Right lobe of liver (tissue), 4 donors: Measurements from ENCODE around the gene TNK1.

Experiments
- POLR2A ChIP-seq: fragments of 450-650 bp; IDR thresholded peaks from one replicate; pipeline ENCODE4 v1.6.1; 2017; ENCODE audit warnings: antibody characterized with exemption, mild to moderate bottlenecking
- TF ChIP-seq, protein P1 (sequence below), 4 donors: fragments of 200-600 bp in 3 of 4; fragments of 450-650 bp in 1 of 4; IDR thresholded peaks; one replicate each; pipeline versions ENCODE4 v1.5.1 to v1.8.0; 2016 to 2022; ENCODE audit warnings: antibody characterized with exemption in 4 of 4, mild to moderate bottlenecking in 2 of 4
- donor health status: DM: no; HTN: no; CAD: no.
- donor health status: DM: no; HTN: no; CAD: no.
- donor health status: DM: no; HTN: yes; CAD: no.

DNA sequence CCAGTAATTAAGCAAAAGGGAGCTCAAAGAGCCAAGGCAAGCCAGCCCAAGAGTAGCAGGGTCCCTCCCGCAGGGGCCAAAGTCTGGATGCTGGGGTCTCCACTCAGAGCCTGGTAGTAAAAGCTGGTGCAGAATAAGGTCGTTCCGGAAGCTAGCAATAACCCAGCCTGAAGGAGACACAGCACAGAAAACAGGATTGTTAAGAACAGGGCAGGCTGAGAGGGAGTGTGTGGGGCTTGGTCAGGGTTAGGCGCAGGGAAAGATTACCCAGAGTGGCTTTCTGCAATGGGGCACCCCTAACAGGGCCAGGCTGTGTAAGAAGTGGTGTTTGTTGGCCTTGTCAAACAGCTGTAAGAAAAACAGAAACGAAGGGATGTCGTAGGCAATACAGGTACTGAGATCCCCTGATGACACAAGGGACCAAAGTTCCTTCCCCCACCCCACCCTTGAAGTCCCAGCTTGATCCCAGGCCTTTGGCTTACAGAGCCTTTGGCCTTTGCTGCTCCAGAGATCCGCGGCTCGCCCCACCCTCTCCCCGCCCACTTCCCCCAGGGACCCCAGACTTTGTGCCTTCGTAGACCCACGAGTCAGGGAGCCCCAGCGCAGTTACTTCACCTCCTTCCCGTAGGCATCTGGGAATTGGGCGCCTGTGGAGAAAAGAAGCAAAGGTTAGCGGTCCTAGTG is 22.3 kb downstream of the TNK1 start:
- TF ChIP-seq, protein P1, sequence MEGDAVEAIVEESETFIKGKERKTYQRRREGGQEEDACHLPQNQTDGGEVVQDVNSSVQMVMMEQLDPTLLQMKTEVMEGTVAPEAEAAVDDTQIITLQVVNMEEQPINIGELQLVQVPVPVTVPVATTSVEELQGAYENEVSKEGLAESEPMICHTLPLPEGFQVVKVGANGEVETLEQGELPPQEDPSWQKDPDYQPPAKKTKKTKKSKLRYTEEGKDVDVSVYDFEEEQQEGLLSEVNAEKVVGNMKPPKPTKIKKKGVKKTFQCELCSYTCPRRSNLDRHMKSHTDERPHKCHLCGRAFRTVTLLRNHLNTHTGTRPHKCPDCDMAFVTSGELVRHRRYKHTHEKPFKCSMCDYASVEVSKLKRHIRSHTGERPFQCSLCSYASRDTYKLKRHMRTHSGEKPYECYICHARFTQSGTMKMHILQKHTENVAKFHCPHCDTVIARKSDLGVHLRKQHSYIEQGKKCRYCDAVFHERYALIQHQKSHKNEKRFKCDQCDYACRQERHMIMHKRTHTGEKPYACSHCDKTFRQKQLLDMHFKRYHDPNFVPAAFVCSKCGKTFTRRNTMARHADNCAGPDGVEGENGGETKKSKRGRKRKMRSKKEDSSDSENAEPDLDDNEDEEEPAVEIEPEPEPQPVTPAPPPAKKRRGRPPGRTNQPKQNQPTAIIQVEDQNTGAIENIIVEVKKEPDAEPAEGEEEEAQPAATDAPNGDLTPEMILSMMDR (IDR thresholded peaks at IDR 0.05): no peak
- no peak for TF ChIP-seq POLR2A
